ENCODE results near the gene ZNF79. TPM values are rescaled to one million over a fixed set of nuclear protein-coding genes. Genes with fewer than 3 reads are reported as not detected.

Gene ZNF79
- total and polyA plus RNA-seq, 9 of the 15 experiments (the other 6 are each of a cell fraction or from before 2014, with no cell fraction given): 0.62 to 7.0 (median 4.1) TPM

DNA sequence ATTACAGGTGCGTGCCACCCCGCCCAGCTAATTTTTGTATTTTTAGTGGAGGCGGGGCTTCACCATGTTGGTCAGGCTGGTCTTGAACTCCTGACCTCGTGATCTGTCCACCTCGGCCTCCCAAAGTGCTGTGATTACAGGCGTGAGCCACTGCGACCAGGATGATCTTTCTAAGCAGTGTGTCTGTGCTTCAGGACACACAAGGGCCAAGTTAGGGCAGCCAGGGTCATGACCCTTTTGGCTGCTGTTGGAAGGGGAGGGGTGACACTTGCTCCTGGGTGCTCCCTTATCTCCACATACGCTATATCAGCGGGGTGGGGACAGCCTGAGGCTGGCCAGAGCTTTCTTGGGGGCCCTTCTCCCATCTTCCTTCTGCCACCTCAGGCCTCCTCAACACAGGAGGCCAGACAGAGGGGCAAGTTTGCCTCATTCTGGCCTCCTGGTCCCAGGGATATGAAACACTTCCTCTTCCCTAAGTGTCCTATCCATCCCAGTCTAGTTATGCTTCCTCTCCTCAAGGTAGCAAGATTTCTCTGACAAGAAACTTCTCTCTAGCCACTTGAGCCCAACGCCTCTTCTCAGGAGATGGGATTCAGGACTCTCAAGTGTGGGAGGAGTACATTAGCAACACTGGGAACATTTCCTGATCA lies 1.9 kb upstream of the ZNF79 start (continued):
- TF ChIP-seq RCOR1 (IDR thresholded peaks at IDR 0.05; ENCODE audit: borderline replicate concordance in 1 of 2, low read depth in 2 of 2, low read length in 2 of 2): peak in 1 of 2 experiments; percentile 55; a peak in 1 of 4 replicates
- no peak for TF ChIP-seq HIVEP1 (CRISPR knock-in tag; IDR thresholded peaks at IDR 0.05)
- TF ChIP-seq ZEB2 (IDR thresholded peaks at IDR 0.05): no peak
- no peak for TF ChIP-seq ZNF830 (CRISPR knock-in tag; IDR thresholded peaks at IDR 0.05)
- TF ChIP-seq ZKSCAN3 (CRISPR knock-in tag; IDR thresholded peaks at IDR 0.05): no peak
- no peak for TF ChIP-seq PHB (CRISPR knock-in tag; IDR thresholded peaks at IDR 0.05)
- TF ChIP-seq NR2C1 (IDR thresholded peaks at IDR 0.05): peak; percentile 84
- peak; percentile 93 for TF ChIP-seq NR2C1 (tag; IDR thresholded peaks at IDR 0.05)
- no peak for TF ChIP-seq ZNF121 (CRISPR knock-in tag; conservative IDR thresholded peaks at IDR 0.05)
- TF ChIP-seq, protein P1, sequence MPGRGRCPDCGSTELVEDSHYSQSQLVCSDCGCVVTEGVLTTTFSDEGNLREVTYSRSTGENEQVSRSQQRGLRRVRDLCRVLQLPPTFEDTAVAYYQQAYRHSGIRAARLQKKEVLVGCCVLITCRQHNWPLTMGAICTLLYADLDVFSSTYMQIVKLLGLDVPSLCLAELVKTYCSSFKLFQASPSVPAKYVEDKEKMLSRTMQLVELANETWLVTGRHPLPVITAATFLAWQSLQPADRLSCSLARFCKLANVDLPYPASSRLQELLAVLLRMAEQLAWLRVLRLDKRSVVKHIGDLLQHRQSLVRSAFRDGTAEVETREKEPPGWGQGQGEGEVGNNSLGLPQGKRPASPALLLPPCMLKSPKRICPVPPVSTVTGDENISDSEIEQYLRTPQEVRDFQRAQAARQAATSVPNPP (IDR thresholded peaks at IDR 0.05; ENCODE audit: borderline replicate concordance, insufficient read depth, insufficient read length): no peak
- TF ChIP-seq CEBPG (CRISPR knock-in tag; IDR thresholded peaks at IDR 0.05): no peak
- no peak for TF ChIP-seq CEBPG (tag; conservative IDR thresholded peaks at IDR 0.05 in 1 of 2, IDR thresholded peaks at IDR 0.05 in 1 of 2)
- TF ChIP-seq, protein P2, sequence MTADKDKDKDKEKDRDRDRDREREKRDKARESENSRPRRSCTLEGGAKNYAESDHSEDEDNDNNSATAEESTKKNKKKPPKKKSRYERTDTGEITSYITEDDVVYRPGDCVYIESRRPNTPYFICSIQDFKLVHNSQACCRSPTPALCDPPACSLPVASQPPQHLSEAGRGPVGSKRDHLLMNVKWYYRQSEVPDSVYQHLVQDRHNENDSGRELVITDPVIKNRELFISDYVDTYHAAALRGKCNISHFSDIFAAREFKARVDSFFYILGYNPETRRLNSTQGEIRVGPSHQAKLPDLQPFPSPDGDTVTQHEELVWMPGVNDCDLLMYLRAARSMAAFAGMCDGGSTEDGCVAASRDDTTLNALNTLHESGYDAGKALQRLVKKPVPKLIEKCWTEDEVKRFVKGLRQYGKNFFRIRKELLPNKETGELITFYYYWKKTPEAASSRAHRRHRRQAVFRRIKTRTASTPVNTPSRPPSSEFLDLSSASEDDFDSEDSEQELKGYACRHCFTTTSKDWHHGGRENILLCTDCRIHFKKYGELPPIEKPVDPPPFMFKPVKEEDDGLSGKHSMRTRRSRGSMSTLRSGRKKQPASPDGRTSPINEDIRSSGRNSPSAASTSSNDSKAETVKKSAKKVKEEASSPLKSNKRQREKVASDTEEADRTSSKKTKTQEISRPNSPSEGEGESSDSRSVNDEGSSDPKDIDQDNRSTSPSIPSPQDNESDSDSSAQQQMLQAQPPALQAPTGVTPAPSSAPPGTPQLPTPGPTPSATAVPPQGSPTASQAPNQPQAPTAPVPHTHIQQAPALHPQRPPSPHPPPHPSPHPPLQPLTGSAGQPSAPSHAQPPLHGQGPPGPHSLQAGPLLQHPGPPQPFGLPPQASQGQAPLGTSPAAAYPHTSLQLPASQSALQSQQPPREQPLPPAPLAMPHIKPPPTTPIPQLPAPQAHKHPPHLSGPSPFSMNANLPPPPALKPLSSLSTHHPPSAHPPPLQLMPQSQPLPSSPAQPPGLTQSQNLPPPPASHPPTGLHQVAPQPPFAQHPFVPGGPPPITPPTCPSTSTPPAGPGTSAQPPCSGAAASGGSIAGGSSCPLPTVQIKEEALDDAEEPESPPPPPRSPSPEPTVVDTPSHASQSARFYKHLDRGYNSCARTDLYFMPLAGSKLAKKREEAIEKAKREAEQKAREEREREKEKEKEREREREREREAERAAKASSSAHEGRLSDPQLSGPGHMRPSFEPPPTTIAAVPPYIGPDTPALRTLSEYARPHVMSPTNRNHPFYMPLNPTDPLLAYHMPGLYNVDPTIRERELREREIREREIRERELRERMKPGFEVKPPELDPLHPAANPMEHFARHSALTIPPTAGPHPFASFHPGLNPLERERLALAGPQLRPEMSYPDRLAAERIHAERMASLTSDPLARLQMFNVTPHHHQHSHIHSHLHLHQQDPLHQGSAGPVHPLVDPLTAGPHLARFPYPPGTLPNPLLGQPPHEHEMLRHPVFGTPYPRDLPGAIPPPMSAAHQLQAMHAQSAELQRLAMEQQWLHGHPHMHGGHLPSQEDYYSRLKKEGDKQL (CRISPR knock-in tag; IDR thresholded peaks at IDR 0.05; ENCODE audit: borderline replicate concordance): no peak
- no peak for TF ChIP-seq NELFE (IDR thresholded peaks at IDR 0.05; ENCODE audit: insufficient read depth, insufficient read length)
- no peak for TF ChIP-seq ZBTB17 (CRISPR knock-in tag; IDR thresholded peaks at IDR 0.05)
- no peak for TF ChIP-seq NFIX (CRISPR knock-in tag; IDR thresholded peaks at IDR 0.05; ENCODE audit: low read depth)
- no peak for TF ChIP-seq ZC3H4 (CRISPR knock-in tag; IDR thresholded peaks at IDR 0.05; ENCODE audit: borderline replicate concordance)
- no peak for TF ChIP-seq LEF1 (IDR thresholded peaks at IDR 0.05)
- TF ChIP-seq YBX1 (IDR thresholded peaks at IDR 0.05): no peak
- peak in 1 of 2 experiments; percentile 61; a peak in 1 of 4 replicates for TF ChIP-seq HDAC1 (IDR thresholded peaks at IDR 0.05)
- TF ChIP-seq, protein P3, sequence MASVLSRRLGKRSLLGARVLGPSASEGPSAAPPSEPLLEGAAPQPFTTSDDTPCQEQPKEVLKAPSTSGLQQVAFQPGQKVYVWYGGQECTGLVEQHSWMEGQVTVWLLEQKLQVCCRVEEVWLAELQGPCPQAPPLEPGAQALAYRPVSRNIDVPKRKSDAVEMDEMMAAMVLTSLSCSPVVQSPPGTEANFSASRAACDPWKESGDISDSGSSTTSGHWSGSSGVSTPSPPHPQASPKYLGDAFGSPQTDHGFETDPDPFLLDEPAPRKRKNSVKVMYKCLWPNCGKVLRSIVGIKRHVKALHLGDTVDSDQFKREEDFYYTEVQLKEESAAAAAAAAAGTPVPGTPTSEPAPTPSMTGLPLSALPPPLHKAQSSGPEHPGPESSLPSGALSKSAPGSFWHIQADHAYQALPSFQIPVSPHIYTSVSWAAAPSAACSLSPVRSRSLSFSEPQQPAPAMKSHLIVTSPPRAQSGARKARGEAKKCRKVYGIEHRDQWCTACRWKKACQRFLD (CRISPR knock-in tag; IDR thresholded peaks at IDR 0.05): no peak
